Activated CD8-positive, alpha-beta memory T cell treated with anti-CD3 and anti-CD28 coated beads for 4 hours (primary cell): ENCODE measurements around the gene ZNF407.

Source experiments
- DNase-seq, 2 donors: peaks; one replicate each; pipeline ENCODE4 v3.0.0-alpha.2; 2020; ENCODE audit warnings: low read depth in 2 of 2

Gene ZNF407

DNA sequence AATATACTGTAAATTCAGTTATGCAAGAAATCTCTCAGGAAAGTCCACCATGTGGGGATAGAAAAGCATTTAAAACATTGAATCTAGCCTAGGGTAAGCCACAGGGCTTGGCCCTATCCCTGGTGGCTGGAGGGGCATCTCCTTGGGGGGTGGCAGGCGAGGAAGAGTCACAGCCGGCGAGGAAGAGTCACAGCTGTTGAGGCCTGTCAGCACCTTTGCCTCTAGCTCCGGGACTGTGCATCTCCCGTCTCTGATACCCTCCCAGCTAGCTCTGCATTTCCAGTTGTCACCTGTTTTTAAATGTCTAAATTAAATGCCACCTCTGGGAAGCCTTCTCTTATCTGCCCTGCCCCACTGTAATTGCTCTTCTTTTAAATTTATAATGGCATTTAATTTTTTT, 276.7 kb downstream of the ZNF407 start:
- no peak for DNase-seq

DNA sequence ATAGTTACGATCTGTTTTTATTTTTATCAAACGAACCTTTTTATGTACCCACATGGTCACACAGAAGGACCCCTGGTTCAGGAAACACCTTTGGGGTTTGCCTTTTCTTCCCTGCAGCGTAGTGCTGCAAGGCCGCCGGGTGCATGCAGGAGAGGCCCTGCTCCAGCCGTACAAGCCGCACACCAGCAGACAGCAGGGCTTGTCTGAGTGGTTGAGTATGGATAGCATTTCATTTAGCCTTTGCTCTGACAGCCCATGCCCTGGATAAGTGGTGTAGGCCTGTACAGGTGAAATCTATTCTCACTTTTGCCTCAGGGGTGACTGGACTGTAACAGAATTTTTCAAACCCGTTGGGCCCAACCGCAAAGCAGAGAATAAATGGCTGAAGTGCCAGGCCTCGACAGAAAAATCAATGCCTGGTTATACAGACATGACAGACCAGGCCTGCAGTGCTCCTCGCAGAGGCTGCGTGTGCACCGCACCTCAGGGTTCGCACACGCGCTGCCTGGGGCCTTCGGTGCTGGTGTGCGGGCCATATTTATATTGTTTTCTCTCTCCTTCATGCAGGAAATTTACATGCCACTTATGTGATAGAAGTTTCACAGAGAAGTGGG, 279.1 kb downstream of the ZNF407 start:
- no peak for DNase-seq

DNA sequence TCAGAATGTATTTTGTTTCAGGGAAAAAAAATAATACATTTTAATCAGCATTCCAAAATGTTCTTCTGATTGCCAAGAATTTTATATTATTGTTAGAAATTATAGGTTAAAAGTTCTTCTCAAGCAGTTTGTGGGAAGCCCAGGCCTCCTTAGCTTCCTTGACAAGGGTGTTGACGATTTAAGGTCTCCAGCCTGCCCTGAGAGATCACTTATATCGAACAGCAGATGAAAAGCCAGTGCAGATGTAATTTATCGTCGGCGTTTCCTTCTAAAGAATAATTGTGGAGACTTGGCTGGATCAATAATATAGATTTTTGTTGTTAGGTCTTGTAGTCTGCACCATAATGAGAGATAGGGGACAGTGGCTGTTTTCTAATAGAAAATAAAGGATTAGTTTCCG, 280.6 kb downstream of the ZNF407 start:
- DNase-seq: no peak

DNA sequence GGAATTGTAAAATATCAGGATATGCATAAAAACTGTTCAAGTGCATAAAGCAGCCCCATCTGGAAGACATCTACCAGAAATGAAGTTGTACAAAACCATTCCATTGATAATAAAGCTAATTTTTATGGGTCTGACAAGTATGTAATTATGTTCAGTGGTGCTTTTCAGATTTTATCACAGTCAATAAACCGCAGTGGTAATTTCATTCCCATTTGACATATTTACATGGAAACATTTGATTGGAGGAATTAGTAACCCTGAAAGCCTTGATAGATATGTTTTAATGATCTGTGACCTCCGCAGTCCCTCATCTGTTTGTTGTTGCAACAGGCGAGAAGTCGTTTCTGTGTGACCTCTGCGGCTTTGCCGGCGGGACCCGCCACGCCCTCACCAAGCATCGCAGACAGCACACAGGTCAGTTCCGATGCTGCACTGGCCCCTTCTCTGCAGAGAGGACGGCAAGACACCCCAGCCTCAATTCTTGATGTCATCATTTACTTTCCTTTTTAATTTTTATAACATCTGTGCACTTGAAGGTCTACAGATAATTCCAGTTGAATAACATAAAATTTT, 283.1 kb downstream of the ZNF407 start:
- DNase-seq: no peak

DNA sequence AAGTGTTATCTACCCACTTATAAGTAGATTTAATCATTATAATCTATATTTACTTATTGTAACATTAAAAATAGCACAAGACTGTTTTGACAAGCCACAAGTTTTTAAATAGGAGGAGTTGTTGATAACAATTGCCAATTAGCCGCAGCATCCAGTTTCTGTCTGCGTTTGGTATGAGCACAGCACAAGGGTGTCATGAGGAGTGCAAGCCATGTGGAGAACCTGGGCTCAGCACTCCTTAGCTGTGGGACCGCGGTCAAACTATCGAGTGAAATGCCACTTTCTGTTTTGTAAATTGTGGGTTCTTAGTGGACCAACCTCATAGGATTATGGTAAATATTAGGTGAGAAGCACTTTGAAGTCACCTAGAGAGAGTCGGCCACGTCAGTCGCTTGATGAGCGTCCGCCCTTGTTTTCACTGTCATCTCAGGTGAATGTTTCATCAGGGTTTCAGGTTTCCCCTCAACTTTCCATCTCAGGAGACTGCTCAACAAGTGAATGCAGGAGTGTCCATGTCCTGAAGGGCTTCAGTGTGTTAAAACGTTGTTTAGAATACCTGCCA, 294.5 kb downstream of the ZNF407 start:
- no peak for DNase-seq

GRCh38 chr18:74895686-74896085, 298.0 kb downstream of the ZNF407 start:
- no peak for DNase-seq

DNA sequence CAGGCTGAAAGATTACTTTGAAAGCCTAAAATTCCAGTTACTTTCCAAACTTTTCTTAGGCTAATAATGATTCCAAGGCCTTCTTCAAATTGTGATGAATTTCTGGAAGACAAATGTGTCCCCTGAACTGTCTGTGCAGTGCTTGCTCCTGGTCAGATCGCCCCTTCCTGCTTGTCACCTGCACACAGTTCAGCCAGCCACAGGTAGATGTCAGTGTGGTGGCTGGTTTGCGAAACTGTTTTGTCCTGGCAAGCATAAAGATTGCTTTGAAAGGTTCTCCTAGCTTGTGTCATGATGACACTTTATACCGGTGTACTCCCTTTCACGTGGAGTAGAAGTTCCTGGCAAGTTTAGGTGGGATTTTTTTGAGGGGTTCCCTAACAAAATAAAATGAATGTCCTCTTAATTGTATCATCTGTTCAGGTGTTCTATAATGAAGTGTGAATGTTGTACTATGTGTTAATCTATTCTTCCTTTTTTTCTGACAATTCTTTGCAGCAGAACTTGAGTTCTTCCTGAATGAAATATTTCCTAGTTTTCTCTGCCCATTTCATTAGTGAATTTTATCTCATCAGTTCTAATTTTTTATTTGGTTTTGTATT, 298.8 kb downstream of the ZNF407 start:
- no peak for DNase-seq

GRCh38 chr18:74897971-74898657, 300.4 kb downstream of the ZNF407 start:
- no peak for DNase-seq

DNA sequence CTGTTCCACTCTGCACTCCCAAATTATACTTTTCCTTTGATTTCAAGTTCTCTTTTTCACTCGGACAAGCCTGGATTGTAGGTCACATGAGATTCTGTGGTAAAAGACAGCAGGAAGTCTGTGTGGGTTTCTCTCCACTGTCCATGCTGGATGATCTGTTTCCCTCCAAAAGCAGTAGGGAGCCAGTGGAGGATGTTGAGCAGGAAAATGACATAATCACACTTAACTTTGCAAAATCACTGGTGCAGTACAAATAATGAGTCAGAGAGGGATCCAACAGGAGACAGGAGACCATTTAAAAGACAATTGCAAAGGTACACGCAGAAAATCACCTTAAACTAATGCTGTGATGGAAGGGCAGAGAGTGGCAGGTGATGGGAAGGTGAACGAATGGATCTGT, 301.3 kb downstream of the ZNF407 start:
- no peak for DNase-seq

DNA sequence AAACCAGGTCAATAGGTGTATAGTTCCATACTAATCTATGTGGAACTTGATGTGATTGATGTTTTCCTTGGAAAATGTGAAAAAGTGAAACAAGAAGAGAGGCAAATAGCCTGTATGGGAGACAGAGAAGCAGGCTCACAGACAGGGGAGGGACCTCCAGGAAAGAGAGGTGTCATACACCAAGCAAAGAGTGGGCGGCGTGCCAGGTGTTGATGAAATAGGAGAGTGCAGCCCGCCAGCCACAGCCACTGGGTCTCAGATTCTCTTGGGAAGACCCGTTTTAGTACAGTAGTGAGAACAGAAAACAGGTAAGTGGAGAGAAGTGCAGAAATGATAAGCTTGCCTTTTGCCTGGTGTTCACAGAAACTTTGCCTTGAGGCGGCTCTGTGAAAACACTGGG, 301.9 kb downstream of the ZNF407 start:
- no peak for DNase-seq

DNA sequence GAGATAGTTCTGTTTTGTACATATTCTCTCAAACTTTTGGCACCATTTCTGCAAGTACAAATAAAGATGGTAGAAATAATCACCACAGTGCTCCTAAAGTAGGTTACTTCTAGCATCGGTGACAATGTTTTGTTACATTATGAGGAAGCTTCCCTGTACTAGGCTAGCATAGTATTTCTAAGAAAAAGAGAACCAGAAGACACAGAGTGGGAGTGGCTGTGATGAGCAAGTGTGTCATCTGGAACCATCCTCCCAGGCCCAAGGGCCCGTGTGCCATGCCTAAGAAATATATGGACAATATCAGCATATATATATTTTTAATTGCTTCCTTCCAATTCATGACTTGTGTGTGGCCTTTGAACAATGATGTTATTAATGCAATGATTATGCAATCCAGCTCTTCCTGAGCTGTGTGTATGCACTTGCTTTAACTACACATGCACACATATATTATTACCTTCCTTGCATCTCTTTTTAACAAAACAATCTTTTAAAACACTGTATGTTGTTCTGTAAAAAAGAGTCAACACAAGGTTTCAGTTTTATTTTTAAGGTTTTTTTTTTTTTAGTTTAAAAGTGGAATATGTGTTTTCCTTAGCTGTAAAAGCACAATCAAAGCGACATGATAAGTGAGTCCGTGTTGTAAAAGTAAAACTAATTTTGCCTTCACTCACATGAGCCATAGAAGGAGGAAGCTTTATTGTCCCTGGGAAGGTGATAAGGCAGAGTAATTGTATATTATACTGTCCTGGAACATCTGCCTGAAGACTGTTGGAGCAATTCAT, 303.9 kb downstream of the ZNF407 start:
- no peak for DNase-seq

- DNase-seq: no peak
Measured at GRCh38 chr18:74902147-74902455, 304.4 kb downstream of the ZNF407 start.

GRCh38 chr18:74905247-74905646, 307.6 kb downstream of the ZNF407 start:
- DNase-seq: no peak

DNA sequence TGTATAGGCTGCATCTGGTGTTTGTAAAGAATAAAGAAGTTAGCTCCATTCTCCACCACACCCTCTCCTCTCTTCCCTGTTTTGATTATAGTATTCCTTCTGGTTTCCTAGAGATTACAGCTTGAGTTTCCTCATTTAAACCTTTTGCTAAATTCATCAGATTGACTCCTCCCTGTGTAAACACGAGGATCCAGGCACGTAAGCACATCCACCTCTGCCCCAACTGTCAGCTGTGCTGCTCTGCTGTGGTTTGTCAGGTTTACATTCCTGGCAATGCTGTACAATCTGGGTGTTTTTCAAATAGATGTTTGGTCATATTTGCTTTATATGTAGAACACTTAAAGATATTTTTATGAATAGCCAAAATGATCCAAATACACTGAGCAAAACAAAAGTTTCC, 308.5 kb downstream of the ZNF407 start:
- no peak for DNase-seq

DNA sequence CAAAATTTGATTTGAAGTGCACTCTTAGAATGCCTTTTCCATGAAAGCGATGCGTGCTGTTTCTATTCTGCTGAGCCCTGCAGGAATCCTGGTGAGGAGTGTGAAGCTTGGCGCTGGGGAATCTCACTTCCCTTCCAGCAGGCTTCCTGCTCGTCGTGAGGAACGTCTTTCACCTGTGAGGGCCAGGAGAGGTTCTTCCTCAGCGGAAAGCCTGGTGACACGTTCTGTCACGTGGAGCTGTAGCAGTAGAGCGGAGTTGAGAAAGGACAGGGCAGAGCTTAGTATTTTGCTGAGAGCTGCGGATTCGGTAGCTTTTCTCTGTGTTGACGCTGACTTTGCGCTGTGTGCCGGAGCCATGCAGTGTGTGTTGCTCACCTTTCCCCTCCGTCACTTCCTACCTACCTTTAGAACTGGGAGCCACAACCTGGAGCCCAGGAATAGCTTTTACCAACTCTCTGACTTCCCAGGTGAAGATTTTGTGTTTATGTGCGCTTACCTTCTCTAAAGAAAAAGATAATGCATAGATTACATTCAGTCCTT, 316.5 kb downstream of the ZNF407 start:
- no peak for DNase-seq

DNA sequence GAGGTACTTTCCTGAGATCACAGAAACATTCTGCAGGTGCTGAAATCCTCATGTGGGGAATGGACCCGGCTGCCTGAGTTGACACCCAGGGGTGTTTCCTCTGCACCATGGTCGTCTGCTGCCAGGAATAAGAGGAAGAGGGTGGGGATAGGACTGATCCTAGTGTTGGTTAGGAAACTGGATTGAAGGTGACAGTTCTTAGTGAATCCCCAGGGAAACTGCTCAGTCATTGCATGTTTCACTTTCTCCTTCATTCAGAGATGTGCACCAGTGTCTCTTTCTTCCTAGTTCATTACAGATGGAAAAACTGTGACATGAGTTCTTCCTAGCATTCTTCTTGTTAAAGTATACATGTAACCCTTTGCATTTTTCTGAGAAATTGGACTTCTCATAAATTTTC, 317.0 kb downstream of the ZNF407 start:
- DNase-seq: no peak

- no peak for DNase-seq
Measured at GRCh38 chr18:74916773-74917393, 319.2 kb downstream of the ZNF407 start.

GRCh38 chr18:74918276-74918790, 320.7 kb downstream of the ZNF407 start:
- no peak for DNase-seq

DNA sequence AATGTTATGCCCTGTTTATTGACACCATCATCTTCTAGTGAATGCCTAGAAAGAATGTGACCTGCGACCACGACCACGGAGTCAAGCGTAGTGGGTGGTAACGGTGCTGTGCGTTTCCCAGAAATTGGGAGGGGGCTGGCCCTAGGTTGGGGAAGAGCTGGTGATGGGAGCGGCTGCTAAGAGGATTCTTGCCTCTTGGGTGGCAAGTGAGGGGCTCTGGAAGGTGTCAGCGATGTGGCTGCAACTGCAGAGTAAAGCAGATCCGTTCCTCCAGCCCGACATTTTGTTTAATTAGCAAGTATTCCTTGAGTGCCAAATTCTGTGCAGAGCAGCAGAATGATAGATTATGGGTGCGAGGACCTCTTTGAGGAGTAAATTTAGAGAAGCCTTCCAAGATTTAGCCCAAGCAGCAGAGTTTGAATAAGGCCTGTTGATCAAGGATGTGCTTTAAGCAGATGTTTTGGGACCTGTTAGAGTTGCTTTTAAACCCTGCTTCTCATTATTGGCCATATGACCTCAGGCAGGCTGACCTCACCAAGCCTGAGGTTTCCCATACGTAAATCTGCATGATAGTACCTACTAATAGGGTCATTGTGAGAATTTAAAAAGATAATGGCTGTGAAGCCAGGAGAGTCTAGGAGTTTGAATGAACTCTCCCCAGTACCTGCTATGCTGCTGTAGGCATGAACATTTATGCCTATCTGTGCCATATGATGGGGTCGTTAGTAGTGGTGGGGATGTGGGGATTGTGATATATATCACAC, 323.6 kb downstream of the ZNF407 start:
- no peak for DNase-seq

DNA sequence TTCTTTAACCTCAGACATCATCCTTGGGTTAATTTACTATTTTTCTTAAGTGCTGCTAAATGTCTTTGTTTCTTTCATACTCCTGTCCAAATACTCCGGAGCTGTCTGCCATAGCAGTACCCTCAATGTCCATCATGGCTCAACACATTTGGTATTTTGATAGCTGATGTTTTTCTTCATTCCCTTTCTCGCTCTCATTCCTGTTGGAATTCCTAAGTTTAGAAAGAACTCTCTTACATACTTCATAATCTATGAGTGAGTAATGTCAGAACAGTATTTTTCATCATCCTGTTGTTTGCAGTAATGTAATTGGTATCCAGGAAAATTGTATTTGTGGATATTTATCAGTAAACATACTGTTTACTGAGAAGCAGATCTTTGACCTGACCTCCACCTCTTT, 328.4 kb downstream of the ZNF407 start:
- DNase-seq: no peak
